Body of pancreas (tissue), 4 donors: ENCODE data around the gene MET. TPM values are rescaled to one million over a fixed set of nuclear protein-coding genes. Genes with fewer than 3 reads are reported as not detected.

Experiments
- ATAC-seq: fragments of 150-250 bp; one replicate; pipeline ENCODE4 v1.9.1; 2016
- DNase-seq, 4 donors: peaks; one replicate each; pipeline ENCODE4 v3.0.0-alpha.2; 2019
- H3K27ac ChIP-seq, 4 donors: fragments of 200-600 bp; sonication (generic); 1 replicate in 3 of 4; 2 replicates in 1 of 4; pipeline versions ENCODE4 v1.5.1 to v1.6.1; 2016 to 2019; ENCODE audit warnings: mild to moderate bottlenecking in 1 of 4, mixed read lengths in 1 of 4, moderate library complexity in 1 of 4
- H3K27me3 ChIP-seq, 2 donors: fragments of 200-600 bp; sonication (generic); one replicate each; pipeline ENCODE4 v1.6.0; 2016; ENCODE audit warnings: mild to moderate bottlenecking in 1 of 2
- H3K36me3 ChIP-seq, 2 donors: fragments of 200-600 bp; sonication (generic); replicated peaks in 1 of 2; 2 replicates each; pipeline ENCODE4 v1.5.1; 2016; ENCODE audit warnings: low read depth in 2 of 2; ENCODE audit not compliant: insufficient read depth in 1 of 2
- H3K4me1 ChIP-seq: fragments of 200-600 bp; sonication (generic); one replicate; pipeline ENCODE4 v1.6.0; 2016
- H3K4me3 ChIP-seq, 2 donors: fragments of 200-600 bp; sonication (generic); 1 replicate in 1 of 2; 2 replicates in 1 of 2; pipeline ENCODE4 v1.5.1; 2016 to 2019
- H3K9me3 ChIP-seq, 3 donors: fragments of 200-600 bp; sonication (generic); 1 replicate in 2 of 3; 2 replicates in 1 of 3; pipeline ENCODE4 v1.5.1; 2016
- POLR2A ChIP-seq, 3 donors: fragments of 450-650 bp; IDR thresholded peaks; one replicate each; pipeline ENCODE4 v1.6.1; 2016; ENCODE audit warnings: antibody characterized with exemption in 3 of 3, mild to moderate bottlenecking in 2 of 3
- WGBS, 2 donors: methylation state at CpG; one replicate each; pipeline ENCODE4 v1.1.5; 2017; 5-methylcytosine and 5-hydroxymethylcytosine counted together
- intact Hi-C: fragments of 100-400 bp; cut with DNase I; formaldehyde crosslinking; loops from one replicate; pipeline ENCODE4 v1.15.1; 2023
- total RNA-seq, 2 donors: library from RNA; depleted of rRNA; stranded (reverse); fragments of >200 nt; gene quantifications; one replicate each; pipeline ENCODE4 v1.1.0, GENCODE V29; 2016
- TF ChIP-seq, protein P1 (sequence below), 7 experiments: fragments of 450-650 bp in 4 of 7; fragments of 200-600 bp in 3 of 7; sonication (generic) in 3 of 7; IDR thresholded peaks; one replicate each; pipeline ENCODE4 v1.5.1; 2016 to 2019; ENCODE audit warnings: antibody characterized with exemption in 7 of 7

The MET gene
- total RNA-seq, 2 donors from 2014 or later, result 21.3 to 23.7 TPM

DNA sequence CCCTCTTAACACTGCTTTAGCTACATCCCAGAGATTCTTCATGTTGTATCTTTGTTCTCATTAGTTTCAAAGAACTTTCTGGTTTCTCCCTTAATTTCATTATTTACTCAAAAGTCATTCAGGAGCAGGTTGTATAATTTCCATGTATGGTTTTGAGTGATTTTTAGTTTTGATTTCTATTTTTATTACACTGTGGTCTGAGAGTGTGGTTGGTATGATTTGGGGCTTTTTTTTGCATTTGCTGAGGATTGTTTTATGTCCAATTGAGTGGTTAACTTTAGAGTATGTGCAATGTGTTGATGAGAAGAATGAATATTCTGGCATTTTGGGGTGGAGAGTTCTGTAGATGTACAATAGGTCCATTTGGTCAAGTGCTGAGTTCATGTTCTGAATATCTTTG is 152.5 kb downstream of the MET start:
- H3K27me3 ChIP-seq, result no peaks in the 10 kb centered on the region
- H3K27ac ChIP-seq, result no peak overlapping the region
- DNase-seq (no peak), ATAC-seq (no peak)
- intact Hi-C loops, result no loop called here
- H3K36me3 ChIP-seq, result no peaks in the 10 kb centered on the region
- TF ChIP-seq, protein P1, sequence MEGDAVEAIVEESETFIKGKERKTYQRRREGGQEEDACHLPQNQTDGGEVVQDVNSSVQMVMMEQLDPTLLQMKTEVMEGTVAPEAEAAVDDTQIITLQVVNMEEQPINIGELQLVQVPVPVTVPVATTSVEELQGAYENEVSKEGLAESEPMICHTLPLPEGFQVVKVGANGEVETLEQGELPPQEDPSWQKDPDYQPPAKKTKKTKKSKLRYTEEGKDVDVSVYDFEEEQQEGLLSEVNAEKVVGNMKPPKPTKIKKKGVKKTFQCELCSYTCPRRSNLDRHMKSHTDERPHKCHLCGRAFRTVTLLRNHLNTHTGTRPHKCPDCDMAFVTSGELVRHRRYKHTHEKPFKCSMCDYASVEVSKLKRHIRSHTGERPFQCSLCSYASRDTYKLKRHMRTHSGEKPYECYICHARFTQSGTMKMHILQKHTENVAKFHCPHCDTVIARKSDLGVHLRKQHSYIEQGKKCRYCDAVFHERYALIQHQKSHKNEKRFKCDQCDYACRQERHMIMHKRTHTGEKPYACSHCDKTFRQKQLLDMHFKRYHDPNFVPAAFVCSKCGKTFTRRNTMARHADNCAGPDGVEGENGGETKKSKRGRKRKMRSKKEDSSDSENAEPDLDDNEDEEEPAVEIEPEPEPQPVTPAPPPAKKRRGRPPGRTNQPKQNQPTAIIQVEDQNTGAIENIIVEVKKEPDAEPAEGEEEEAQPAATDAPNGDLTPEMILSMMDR (IDR thresholded peaks at IDR 0.05), result no peak
- TF ChIP-seq POLR2A (IDR thresholded peaks at IDR 0.05), result no peak
- no peaks in the 10 kb centered on the region for H3K9me3 ChIP-seq
- no peak overlapping the region for H3K4me3 ChIP-seq
- no peaks in the 10 kb centered on the region for H3K4me1 ChIP-seq

- no peaks in the 10 kb centered on the region for H3K36me3 ChIP-seq
- H3K27ac ChIP-seq, result no peak overlapping the region
- no peaks in the 10 kb centered on the region for H3K9me3 ChIP-seq
- H3K4me1 ChIP-seq, result no peaks in the 10 kb centered on the region
- ATAC-seq (no peak), DNase-seq (no peak)
- H3K27me3 ChIP-seq, result no peaks in the 10 kb centered on the region
- 90 to 91% methylated on average over 4 of the region's 4 CpGs for WGBS, 2 donors
- intact Hi-C loops, result no loop called here
- no peak for TF ChIP-seq POLR2A (IDR thresholded peaks at IDR 0.05)
- TF ChIP-seq, protein P1 (IDR thresholded peaks at IDR 0.05), result no peak
- no peak overlapping the region for H3K4me3 ChIP-seq
These were observed 156.3 kb downstream of the MET start for GRCh38 chr7:116828281-116828680.

- no peaks in the 10 kb centered on the region for H3K9me3 ChIP-seq
- no peaks in the 10 kb centered on the region for H3K4me1 ChIP-seq
- ATAC-seq (no peak), DNase-seq (no peak)
- no peak overlapping the region for H3K4me3 ChIP-seq
- intact Hi-C loops, result no loop called here
- 83 to 90% methylated on average over 3 of the region's 3 CpGs for WGBS, 2 donors
- H3K27ac ChIP-seq, result no peak overlapping the region
- no peaks in the 10 kb centered on the region for H3K36me3 ChIP-seq
- H3K27me3 ChIP-seq, result no peaks in the 10 kb centered on the region
- TF ChIP-seq, protein P1 (IDR thresholded peaks at IDR 0.05), result no peak
- TF ChIP-seq POLR2A (IDR thresholded peaks at IDR 0.05), result no peak
These were observed 157.0 kb downstream of the MET start for GRCh38 chr7:116829041-116829440.

GRCh38 chr7:116829493-116829892 is 157.5 kb downstream of the MET start:
- H3K27me3 ChIP-seq, result no peaks in the 10 kb centered on the region
- no peaks in the 10 kb centered on the region for H3K4me1 ChIP-seq
- ATAC-seq (no peak), DNase-seq (no peak)
- H3K27ac ChIP-seq, result no peak overlapping the region
- TF ChIP-seq, protein P1 (IDR thresholded peaks at IDR 0.05), result no peak
- no peak for TF ChIP-seq POLR2A (IDR thresholded peaks at IDR 0.05)
- no peaks in the 10 kb centered on the region for H3K36me3 ChIP-seq
- intact Hi-C loops, result no loop called here
- no peaks in the 10 kb centered on the region for H3K9me3 ChIP-seq
- no peak overlapping the region for H3K4me3 ChIP-seq

DNA sequence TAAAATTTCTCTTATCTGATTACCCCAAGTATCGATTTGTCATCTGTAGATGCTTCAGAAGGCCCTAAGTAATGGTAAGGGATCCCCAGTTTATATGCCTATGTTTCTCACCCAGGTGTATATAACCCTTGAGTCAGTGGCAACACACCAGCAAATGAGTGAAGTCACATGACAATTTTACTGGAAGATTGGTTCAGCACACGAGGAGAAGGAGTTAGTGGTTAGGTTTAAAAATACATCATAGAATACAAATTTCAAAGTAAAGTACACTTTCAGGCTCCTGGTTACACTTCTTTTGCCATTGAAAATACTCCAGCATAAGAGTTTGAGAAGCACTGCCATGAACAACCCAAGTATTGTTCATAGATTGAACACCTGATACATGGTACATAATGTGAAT is 160.7 kb downstream of the MET start:
- Histone ChIP-seq H3K27ac (no peak overlapping the region), H3K36me3 (no peaks in the 10 kb centered on the region), H3K4me3 (no peak overlapping the region), H3K27me3 (no peaks in the 10 kb centered on the region), H3K4me1 (no peaks in the 10 kb centered on the region), H3K9me3 (no peaks in the 10 kb centered on the region)
- DNase-seq, result no peak
- intact Hi-C loops, result no loop called here
- no peak for ATAC-seq
- TF ChIP-seq, protein P1 (IDR thresholded peaks at IDR 0.05), result no peak
- TF ChIP-seq POLR2A (IDR thresholded peaks at IDR 0.05), result no peak
- 61 to 78% methylated on average over 2 of the region's 2 CpGs for WGBS, 2 donors
